HCT116 (cell line): Measurements from ENCODE around the gene APLP1. TPM values are rescaled to one million over a fixed set of nuclear protein-coding genes. Genes with fewer than 3 reads are reported as not detected.

ENCODE experiments used
- ATAC-seq: fragments of 200-7000 bp; cut with Tn5 transposase; 2 replicates; pipeline ENCODE4 v1.9.1; 2020; ENCODE audit warnings: mild to moderate bottlenecking, moderate library complexity
- BruUV-seq: library from RNA; stranded (reverse); fragments of 400-500 nt; replicated peaks from 2 replicates; lab custom pipeline; 2021; lab: Mats Ljungman, UMichigan
- CTCF ChIA-PET: fragments of 300-600 bp; sonication (Branson Sonifier 250); formaldehyde crosslinking; loops from one replicate; lab custom pipeline; 2021; ENCODE audit warnings: antibody characterized with exemption; lab: Charles Lee
- POLR2A ChIA-PET: fragments of 300-600, 350-600 bp; sonication (Branson Sonifier 250); formaldehyde crosslinking; loops from one replicate; lab custom pipeline; 2021; ENCODE audit warnings: antibody characterized with exemption; lab: Charles Lee
- RAD21 ChIA-PET, 2 experiments: fragments of 300-600 bp; sonication (Branson Sonifier 250); formaldehyde crosslinking; loops; one replicate each; lab custom pipeline; 2023; ENCODE audit warnings: low total read pairs in 2 of 2; ENCODE audit not compliant: uncharacterized antibody in 2 of 2, unreplicated experiment in 2 of 2, low non-redundant PET in 1 of 2; lab: Charles Lee
- DNase-seq: peaks from one replicate; pipeline ENCODE4 v3.0.0-alpha.2; 2010; ENCODE audit warnings: low read depth, low spot score
- H2AFZ ChIP-seq: fragments of 200-600 bp; shearing (Covaris generic), sonication (generic); 2 replicates; pipeline ENCODE4 v1.6.1; 2017; ENCODE audit warnings: low read depth, mixed run types, mixed read lengths, antibody characterized with exemption, low read length; ENCODE audit not compliant: poor library complexity, severe bottlenecking
- H3K27ac ChIP-seq: 2 replicates; pipeline ENCODE4 v1.5.1; 2012; ENCODE audit warnings: low read depth, low read length
- H3K27me3 ChIP-seq: fragments of 200-600 bp; sonication (generic); 2 replicates; pipeline ENCODE4 v1.6.1; 2016; ENCODE audit warnings: mixed run types, low read length, mixed read lengths; ENCODE audit not compliant: insufficient read depth
- H3K36me3 ChIP-seq, 2 experiments: fragments of 200-500 bp in 1 of 2; fragments of 200-600 bp in 1 of 2; sonication (Bioruptor generic) in 1 of 2; sonication (generic) in 1 of 2; 2 replicates each; pipeline versions ENCODE4 v1.5.1 to v1.6.1; 2014 to 2016; ENCODE audit warnings: low read length in 2 of 2, inconsistent platforms in 1 of 2, mixed read lengths in 1 of 2, mixed run types in 1 of 2; ENCODE audit not compliant: insufficient read depth in 2 of 2, control insufficient read depth in 1 of 2
- H3K4me1 ChIP-seq, 2 experiments: fragments of 200-600 bp in 1 of 2; sonication (generic) in 1 of 2; 2 replicates each; pipeline versions ENCODE4 v1.5.1 to v1.6.1; 2012 to 2017; ENCODE audit warnings: low read length in 2 of 2, inconsistent platforms in 1 of 2, mild to moderate bottlenecking in 1 of 2, mixed read lengths in 1 of 2, mixed run types in 1 of 2, moderate library complexity in 1 of 2; ENCODE audit not compliant: insufficient read depth in 2 of 2, control insufficient read depth in 1 of 2
- H3K4me2 ChIP-seq: fragments of 200-600 bp; sonication (generic); 2 replicates; pipeline ENCODE4 v1.6.1; 2017; ENCODE audit warnings: mixed run types, low read length, mixed read lengths
- H3K4me3 ChIP-seq, 2 experiments: fragments of 200-600 bp in 1 of 2; sonication (generic) in 1 of 2; replicated peaks in 1 of 2; 2 replicates each; pipeline ENCODE4 v1.5.1; 2011 to 2016; ENCODE audit warnings: low read length in 2 of 2, control low read depth in 1 of 2, low read depth in 1 of 2, mild to moderate bottlenecking in 1 of 2, mixed read lengths in 1 of 2, mixed run types in 1 of 2
- H3K79me2 ChIP-seq: fragments of 200-600 bp; sonication (generic); 2 replicates; pipeline ENCODE4 v1.6.1; 2017; ENCODE audit warnings: mild to moderate bottlenecking, mixed run types, low read length, moderate library complexity, mixed read lengths; ENCODE audit not compliant: insufficient read depth
- H3K9ac ChIP-seq: fragments of 200-600 bp; sonication (generic); 2 replicates; pipeline ENCODE4 v1.6.1; 2016; ENCODE audit warnings: low read length, mixed read lengths
- H3K9me2 ChIP-seq: fragments of 200-600 bp; sonication (generic), shearing (Covaris generic); 2 replicates; pipeline ENCODE4 v1.6.1; 2017; ENCODE audit warnings: mixed run types, mild to moderate bottlenecking, moderate library complexity; ENCODE audit not compliant: insufficient read depth
- H3K9me3 ChIP-seq, 2 experiments: fragments of 200-500 bp in 1 of 2; fragments of 200-600 bp in 1 of 2; sonication (Bioruptor generic) in 1 of 2; sonication (generic) in 1 of 2; 2 replicates each; pipeline ENCODE4 v1.6.1; 2014 to 2017; ENCODE audit warnings: low read length in 2 of 2, mixed read lengths in 2 of 2, inconsistent platforms in 1 of 2, low read depth in 1 of 2, mild to moderate bottlenecking in 1 of 2, mixed run types in 1 of 2, moderate library complexity in 1 of 2; ENCODE audit not compliant: control insufficient read depth in 1 of 2, insufficient read depth in 1 of 2
- H4K20me1 ChIP-seq: fragments of 200-600 bp; sonication (generic), shearing (Covaris generic); 2 replicates; pipeline ENCODE4 v1.6.1; 2017; ENCODE audit warnings: mixed run types, mild to moderate bottlenecking, moderate library complexity; ENCODE audit not compliant: insufficient read depth
- CBX3 ChIP-seq: IDR thresholded peaks from 2 replicates; pipeline ENCODE4 v1.6.1; 2012; ENCODE audit warnings: low read depth
- CEBPB ChIP-seq: IDR thresholded peaks from 2 replicates; pipeline ENCODE4 v1.6.1; 2012; ENCODE audit warnings: low read depth
- EGR1 ChIP-seq: IDR thresholded peaks from 2 replicates; pipeline ENCODE4 v1.6.1; 2012; ENCODE audit warnings: low read depth
- ELF1 ChIP-seq: IDR thresholded peaks from 2 replicates; pipeline ENCODE4 v1.6.1; 2012; ENCODE audit warnings: low read depth, borderline replicate concordance
- EZH2 ChIP-seq: fragments of 200-600 bp; sonication (generic); IDR thresholded peaks from 2 replicates; pipeline ENCODE4 v1.6.1; 2017; ENCODE audit warnings: antibody characterized with exemption, mixed run types
- EZH2phosphoT487 ChIP-seq: fragments of 200-600 bp; IDR thresholded peaks from 2 replicates; pipeline ENCODE4 v1.6.1; 2018; ENCODE audit warnings: antibody characterized with exemption, borderline replicate concordance
- FOSL1 ChIP-seq: IDR thresholded peaks from 2 replicates; pipeline ENCODE4 v1.6.1; 2012; ENCODE audit warnings: low read depth
- JUND ChIP-seq: IDR thresholded peaks from 2 replicates; pipeline ENCODE4 v1.6.1; 2012
- POLR2A ChIP-seq: IDR thresholded peaks from 2 replicates; pipeline ENCODE4 v1.7.0; 2011; ENCODE audit warnings: borderline replicate concordance; ENCODE audit not compliant: insufficient read depth, insufficient read length; ENCODE audit errors: extremely low read depth
- POLR2AphosphoS5 ChIP-seq: IDR thresholded peaks from 2 replicates; pipeline ENCODE4 v1.6.1; 2011; ENCODE audit warnings: mild to moderate bottlenecking, low read depth, low read length, moderate library complexity
- RAD21 ChIP-seq: IDR thresholded peaks from 2 replicates; pipeline ENCODE4 v1.6.1; 2012; ENCODE audit warnings: low read depth, mild to moderate bottlenecking
- SP1 ChIP-seq: IDR thresholded peaks from 2 replicates; pipeline ENCODE4 v1.6.1; 2012; ENCODE audit warnings: low read depth
- SRF ChIP-seq: IDR thresholded peaks from 2 replicates; pipeline ENCODE4 v1.6.1; 2012; ENCODE audit warnings: low read depth
- TCF7L2 ChIP-seq: IDR thresholded peaks from 2 replicates; pipeline ENCODE4 v1.7.0; 2011; ENCODE audit warnings: borderline replicate concordance, inconsistent platforms; ENCODE audit not compliant: insufficient read depth, insufficient read length; ENCODE audit errors: extremely low read depth
- ZFX ChIP-seq: fragments of 450-650 bp; IDR thresholded peaks from 2 replicates; pipeline ENCODE4 v1.6.1; 2017
- ZNF274 ChIP-seq: fragments of 200-500 bp; sonication (Bioruptor generic); IDR thresholded peaks from 2 replicates; pipeline ENCODE4 v1.6.1; 2014; ENCODE audit warnings: mild to moderate bottlenecking, low read depth, low read length, inconsistent platforms
- intact Hi-C: fragments of 100-400 bp; cut with micrococcal nuclease; formaldehyde crosslinking; loops from 2 replicates; pipeline ENCODE4 v1.10.0; 2022
- total RNA-seq: library from RNA; stranded (reverse); gene quantifications from one replicate; pipeline ENCODE4 v1.2.1, GENCODE V29; 2021; ENCODE audit not compliant: unreplicated experiment
- TF ChIP-seq, protein P1 (sequence below), 3 experiments: fragments of 200-600 bp in 1 of 3; sonication (generic) in 1 of 3; IDR thresholded peaks in 2 of 3; conservative IDR thresholded peaks in 1 of 3; 2 replicates each; pipeline ENCODE4 v1.5.1; 2012 to 2017; ENCODE audit warnings: low read depth in 2 of 3, low read length in 2 of 3, antibody characterized with exemption in 1 of 3, borderline replicate concordance in 1 of 3, control low read depth in 1 of 3, mild to moderate bottlenecking in 1 of 3, mixed read lengths in 1 of 3, mixed run types in 1 of 3, moderate library complexity in 1 of 3; ENCODE audit not compliant: insufficient read depth in 1 of 3
- TF ChIP-seq, protein P2 (sequence below): IDR thresholded peaks from 2 replicates; pipeline ENCODE4 v1.6.1; 2012
- TF ChIP-seq, protein P3 (sequence below): IDR thresholded peaks from 2 replicates; pipeline ENCODE4 v1.6.1; 2012

APLP1 gene
- total RNA-seq, 1 experiment from 2014 or later, result 41.2 TPM

DNA sequence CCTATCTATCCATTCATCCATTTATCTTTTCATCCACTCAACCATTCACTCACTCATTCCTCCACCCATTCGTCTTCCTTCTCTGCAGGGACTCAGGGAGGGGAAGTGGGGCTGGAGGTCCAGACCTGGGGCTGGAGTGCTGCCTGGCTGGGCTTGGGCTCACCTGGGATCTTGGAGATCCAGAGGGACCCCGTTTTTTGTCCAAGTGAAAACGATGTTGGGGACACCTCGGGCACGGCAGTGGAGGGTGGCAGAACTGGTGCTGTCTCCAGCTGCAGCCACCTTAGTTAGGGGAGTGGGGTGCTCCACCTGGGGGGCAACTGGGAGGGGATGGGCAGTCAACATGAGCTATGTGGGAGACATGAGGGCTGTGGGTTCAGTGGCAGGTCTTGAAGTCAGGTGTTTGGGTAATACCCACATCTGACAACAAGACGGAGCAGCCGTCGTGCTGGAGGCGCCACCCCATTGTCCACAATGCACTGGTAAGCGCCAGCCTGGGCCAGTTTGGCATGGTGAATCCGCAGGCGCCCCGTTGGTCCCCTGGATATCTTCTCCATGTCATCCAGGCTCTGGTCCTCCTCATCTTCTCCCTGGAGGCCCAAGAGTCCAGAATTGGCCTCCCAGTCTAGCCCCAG, 26.3 kb upstream of the APLP1 start (continued):
- TF ChIP-seq RAD21 (no peak), CBX3 (no peak), CEBPB (no peak)
- TF ChIP-seq, protein P1, sequence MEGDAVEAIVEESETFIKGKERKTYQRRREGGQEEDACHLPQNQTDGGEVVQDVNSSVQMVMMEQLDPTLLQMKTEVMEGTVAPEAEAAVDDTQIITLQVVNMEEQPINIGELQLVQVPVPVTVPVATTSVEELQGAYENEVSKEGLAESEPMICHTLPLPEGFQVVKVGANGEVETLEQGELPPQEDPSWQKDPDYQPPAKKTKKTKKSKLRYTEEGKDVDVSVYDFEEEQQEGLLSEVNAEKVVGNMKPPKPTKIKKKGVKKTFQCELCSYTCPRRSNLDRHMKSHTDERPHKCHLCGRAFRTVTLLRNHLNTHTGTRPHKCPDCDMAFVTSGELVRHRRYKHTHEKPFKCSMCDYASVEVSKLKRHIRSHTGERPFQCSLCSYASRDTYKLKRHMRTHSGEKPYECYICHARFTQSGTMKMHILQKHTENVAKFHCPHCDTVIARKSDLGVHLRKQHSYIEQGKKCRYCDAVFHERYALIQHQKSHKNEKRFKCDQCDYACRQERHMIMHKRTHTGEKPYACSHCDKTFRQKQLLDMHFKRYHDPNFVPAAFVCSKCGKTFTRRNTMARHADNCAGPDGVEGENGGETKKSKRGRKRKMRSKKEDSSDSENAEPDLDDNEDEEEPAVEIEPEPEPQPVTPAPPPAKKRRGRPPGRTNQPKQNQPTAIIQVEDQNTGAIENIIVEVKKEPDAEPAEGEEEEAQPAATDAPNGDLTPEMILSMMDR (IDR thresholded peaks at IDR 0.05 in 2 of 3, conservative IDR thresholded peaks at IDR 0.05 in 1 of 3; ENCODE audit: borderline replicate concordance in 1 of 3, insufficient read depth in 1 of 3, low read depth in 2 of 3, low read length in 2 of 3), result no peak
- TF ChIP-seq, all 23 proteins: peak for 0

DNA sequence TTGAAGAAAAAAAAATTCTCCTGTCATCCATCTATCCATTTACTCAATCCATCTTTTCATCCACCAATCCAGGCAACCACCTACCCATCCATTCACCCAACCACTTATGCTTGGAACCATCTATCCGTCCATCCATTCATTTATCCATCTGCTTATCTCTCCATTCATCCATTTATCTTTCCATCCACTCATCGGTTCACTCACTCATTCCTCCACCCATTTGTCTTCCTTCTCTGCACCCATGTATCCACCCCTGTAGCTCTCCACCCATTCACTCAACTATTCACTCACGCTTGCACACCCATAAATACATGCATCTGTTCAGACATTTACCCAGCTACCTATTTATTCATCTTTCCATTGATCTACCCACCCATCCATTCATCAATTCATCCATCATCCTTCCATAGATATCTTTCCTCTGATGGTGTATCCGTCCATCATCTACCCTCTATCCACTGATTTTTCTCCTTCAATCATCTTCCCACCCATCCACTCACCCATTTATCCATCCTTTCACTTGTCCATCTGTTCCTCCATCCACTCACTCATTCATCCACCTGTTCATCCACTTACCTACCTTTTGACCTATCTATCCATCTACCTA, 25.6 kb upstream of the APLP1 start:
- ChIA-PET CTCF (no interaction called here), POLR2A (no interaction called here), RAD21 (no interaction called here)
- Histone ChIP-seq H3K4me3 (no peak overlapping the region), H4K20me1 (no peaks in the 10 kb centered on the region), H2AFZ (no peak overlapping the region), H3K27me3 (no peaks in the 10 kb centered on the region), H3K27ac (no peak overlapping the region), H3K79me2 (no peaks in the 10 kb centered on the region), H3K36me3 (no peaks in the 10 kb centered on the region), H3K9ac (no peak overlapping the region), H3K9me2 (no peaks in the 10 kb centered on the region), H3K4me2 (no peak overlapping the region), H3K9me3 (no peaks in the 10 kb centered on the region), H3K4me1 (peaks cover 17 to 35% of the 10 kb centered on the region in 2 experiments; a peak in 3 of 4 replicates)
- BruUV-seq, result no TSS peak
- TF ChIP-seq RAD21 (no peak), ZNF274 (no peak), CEBPB (no peak), EGR1 (no peak), POLR2A (no peak), ELF1 (no peak), FOSL1 (no peak), CBX3 (no peak), EZH2 (no peak), EZH2phosphoT487 (no peak), SRF (no peak), JUND (no peak), POLR2AphosphoS5 (no peak), ZFX (no peak), TCF7L2 (no peak), SP1 (no peak)
- TF ChIP-seq, protein P2, sequence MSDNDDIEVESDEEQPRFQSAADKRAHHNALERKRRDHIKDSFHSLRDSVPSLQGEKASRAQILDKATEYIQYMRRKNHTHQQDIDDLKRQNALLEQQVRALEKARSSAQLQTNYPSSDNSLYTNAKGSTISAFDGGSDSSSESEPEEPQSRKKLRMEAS, result no peak
- TF ChIP-seq, protein P1 (IDR thresholded peaks at IDR 0.05 in 2 of 3, conservative IDR thresholded peaks at IDR 0.05 in 1 of 3; ENCODE audit: borderline replicate concordance in 1 of 3, insufficient read depth in 1 of 3, low read depth in 2 of 3, low read length in 2 of 3), result no peak
- TF ChIP-seq, protein P3, sequence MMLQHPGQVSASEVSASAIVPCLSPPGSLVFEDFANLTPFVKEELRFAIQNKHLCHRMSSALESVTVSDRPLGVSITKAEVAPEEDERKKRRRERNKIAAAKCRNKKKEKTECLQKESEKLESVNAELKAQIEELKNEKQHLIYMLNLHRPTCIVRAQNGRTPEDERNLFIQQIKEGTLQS, result no peak
- DNase-seq, result no peak
- ATAC-seq, result no peak
- intact Hi-C loops, result no loop called here
